Endothelial cell of umbilical vein (primary cell): ENCODE measurements around the gene TMEM179B. TPM values are rescaled to one million over a fixed set of nuclear protein-coding genes. Genes with fewer than 3 reads are reported as not detected.

Experiments used
- BruUV-seq: library from RNA; stranded (reverse); fragments of 400-500 nt; replicated peaks from 2 replicates; lab custom pipeline; 2021; lab: Mats Ljungman, UMichigan
- CTCF ChIA-PET: fragments of 300-600, 350-600 bp; sonication (Branson Sonifier 250); formaldehyde crosslinking; loops from one replicate; lab custom pipeline; 2021; ENCODE audit warnings: antibody characterized with exemption, inconsistent platforms; lab: Charles Lee
- POLR2A ChIA-PET: fragments of 300-600, 350-600 bp; sonication (Branson Sonifier 250); formaldehyde crosslinking; loops from one replicate; lab custom pipeline; 2021; ENCODE audit warnings: antibody characterized with exemption, inconsistent platforms; lab: Charles Lee
- DNase-seq: peaks from one replicate; pipeline ENCODE4 v3.0.0-alpha.2; 2011; ENCODE audit warnings: low read depth, low spot score
- FAIRE-seq: peaks from 2 replicates; lab custom pipeline; 2011; peaks lifted over from hg19 to GRCh38; lab: Jason Lieb, UNC
- H2AFZ ChIP-seq: 2 replicates; pipeline ENCODE4 v1.6.0; 2012; ENCODE audit warnings: low read depth, low read length, control low read depth, inconsistent platforms
- H3K27ac ChIP-seq: 2 replicates; pipeline ENCODE4 v1.5.1; 2011; ENCODE audit warnings: low read depth, mild to moderate bottlenecking, control low read depth, low read length, moderate library complexity; ENCODE audit not compliant: insufficient read depth
- H3K27me3 ChIP-seq, 2 experiments: 2 replicates each; pipeline versions ENCODE4 v1.6.0 to v1.6.1; 2011; ENCODE audit warnings: low read length in 2 of 2, mixed read lengths in 1 of 2; ENCODE audit not compliant: control insufficient read depth in 2 of 2, insufficient read depth in 2 of 2
- H3K36me3 ChIP-seq, 2 experiments: 2 replicates in 1 of 2; 3 replicates in 1 of 2; pipeline ENCODE4 v1.5.1; 2011; ENCODE audit warnings: low read length in 2 of 2, mild to moderate bottlenecking in 1 of 2, moderate library complexity in 1 of 2; ENCODE audit not compliant: control insufficient read depth in 2 of 2, insufficient read depth in 2 of 2; ENCODE audit errors: extremely low read depth in 1 of 2
- H3K4me1 ChIP-seq: 3 replicates; pipeline ENCODE4 v1.5.1; 2011; ENCODE audit warnings: mild to moderate bottlenecking, low read length; ENCODE audit not compliant: control insufficient read depth, insufficient read depth; ENCODE audit errors: extremely low read depth
- H3K4me2 ChIP-seq: 2 replicates; pipeline ENCODE4 v1.6.1; 2011; ENCODE audit warnings: low read length, control low read depth, mixed read lengths; ENCODE audit not compliant: insufficient read depth
- H3K4me3 ChIP-seq, 3 experiments: fragments of 200-600 bp in 1 of 3; sonication (generic), shearing (Covaris generic) in 1 of 3; replicated peaks in 1 of 3; 2 replicates each; pipeline ENCODE4 v1.5.1; 2011 to 2016; ENCODE audit warnings: control low read depth in 3 of 3, low read length in 3 of 3, mild to moderate bottlenecking in 2 of 3, inconsistent platforms in 1 of 3, low read depth in 1 of 3, moderate library complexity in 1 of 3; ENCODE audit not compliant: insufficient read depth in 1 of 3
- H3K79me2 ChIP-seq: 2 replicates; pipeline ENCODE4 v1.6.0; 2012; ENCODE audit warnings: low read length, inconsistent platforms; ENCODE audit not compliant: control insufficient read depth, insufficient read depth
- H3K9ac ChIP-seq: replicated peaks from 2 replicates; pipeline ENCODE3; 2011; ENCODE audit warnings: low read length, control low read depth; ENCODE audit not compliant: insufficient read depth; ENCODE audit errors: extremely low read depth
- H3K9me1 ChIP-seq: replicated peaks from 3 replicates; pipeline ENCODE4 v1.6.0; 2011; ENCODE audit warnings: mild to moderate bottlenecking, low read length; ENCODE audit not compliant: control insufficient read depth, insufficient read depth; ENCODE audit errors: extremely low read depth
- H3K9me3 ChIP-seq: replicated peaks from 2 replicates; pipeline ENCODE4 v1.5.1; 2012; ENCODE audit warnings: low read length, inconsistent platforms; ENCODE audit not compliant: control insufficient read depth, insufficient read depth
- H4K20me1 ChIP-seq: replicated peaks from 2 replicates; pipeline ENCODE3; 2011; ENCODE audit warnings: mild to moderate bottlenecking, low read length; ENCODE audit not compliant: control insufficient read depth, insufficient read depth; ENCODE audit errors: extremely low read depth
- EZH2 ChIP-seq: IDR thresholded peaks from 2 replicates; pipeline ENCODE4 v1.6.1; 2012; ENCODE audit warnings: borderline replicate concordance, low read depth, mild to moderate bottlenecking, moderate library complexity, low read length, inconsistent platforms; ENCODE audit not compliant: severe bottlenecking
- FOS ChIP-seq: IDR thresholded peaks from 2 replicates; pipeline ENCODE4 v1.6.1; 2011; ENCODE audit warnings: mild to moderate bottlenecking, low read length, moderate library complexity, borderline replicate concordance; ENCODE audit not compliant: insufficient read depth
- GATA2 ChIP-seq: IDR thresholded peaks from 2 replicates; pipeline ENCODE4 v1.7.0; 2011; ENCODE audit warnings: low read depth, mild to moderate bottlenecking, moderate library complexity, mixed read lengths, low read length; ENCODE audit not compliant: insufficient read length, insufficient read depth
- JUN ChIP-seq: IDR thresholded peaks from 2 replicates; pipeline ENCODE4 v1.6.1; 2011; ENCODE audit warnings: borderline replicate concordance, low read depth; ENCODE audit not compliant: insufficient read length, insufficient read depth
- MAX ChIP-seq: IDR thresholded peaks from 2 replicates; pipeline ENCODE4 v1.6.1; 2011; ENCODE audit not compliant: insufficient read depth, insufficient read length
- MYC ChIP-seq: IDR thresholded peaks from one replicate; pipeline ENCODE4 v1.6.1; 2011; ENCODE audit warnings: mild to moderate bottlenecking, low read depth, low read length
- POLR2A ChIP-seq: IDR thresholded peaks from 2 replicates; pipeline ENCODE4 v1.6.1; 2012; ENCODE audit warnings: low read depth, mild to moderate bottlenecking, control low read depth, low read length
- POLR2AphosphoS5 ChIP-seq: IDR thresholded peaks from 2 replicates; pipeline ENCODE4 v1.6.1; 2012; ENCODE audit warnings: low read depth, mild to moderate bottlenecking, control low read depth, low read length, moderate library complexity; ENCODE audit not compliant: insufficient read depth
- dilution Hi-C: fragments of 300-500 bp; cut with MboI; formaldehyde crosslinking; loops from one replicate; pipeline ENCODE4 v1.15.0; 2019; ENCODE audit warnings: low sequenced_read_pairs; ENCODE audit not compliant: extremely low pct_ligation_motif_present
- intact Hi-C: fragments of 100-400 bp; cut with micrococcal nuclease; formaldehyde crosslinking; loops from one replicate; pipeline ENCODE4 v1.10.0; 2022
- polyA plus RNA-seq, 4 experiments: library from polyadenylated mRNA; depleted of rRNA in 3 of 4; stranded (reverse) in 3 of 4; unstranded in 1 of 4; fragments of >200 nt; gene quantifications; 2 replicates each; pipeline versions ENCODE4 v1.2.1 to v1.2.3, GENCODE V29; 2011 to 2012; ENCODE audit warnings: missing spikeins in 1 of 4
- total RNA-seq: library from RNA; stranded (reverse); gene quantifications from 2 replicates; pipeline ENCODE4 v1.2.3, GENCODE V29; 2021
- TF ChIP-seq, protein P1 (sequence below), 2 donors: IDR thresholded peaks; 1 replicate in 1 of 2; 2 replicates in 1 of 2; pipeline ENCODE4 v1.5.1; 2011; ENCODE audit warnings: low read length in 2 of 2, mild to moderate bottlenecking in 2 of 2, moderate library complexity in 2 of 2, control low read depth in 1 of 2, inconsistent platforms in 1 of 2, low read depth in 1 of 2; ENCODE audit not compliant: insufficient read depth in 1 of 2; ENCODE audit errors: extremely low read depth in 1 of 2

The TMEM179B gene
- total and polyA plus RNA-seq, 2 donors (not counting 3 experiments of a cell fraction or from before 2014, with no cell fraction given) = 27.6 to 102 TPM

- TF ChIP-seq GATA2 (no peak), FOS (no peak), POLR2AphosphoS5 (no peak), EZH2 (no peak), POLR2A (no peak), JUN (no peak), MAX (no peak), MYC (no peak)
- TF ChIP-seq, protein P1, sequence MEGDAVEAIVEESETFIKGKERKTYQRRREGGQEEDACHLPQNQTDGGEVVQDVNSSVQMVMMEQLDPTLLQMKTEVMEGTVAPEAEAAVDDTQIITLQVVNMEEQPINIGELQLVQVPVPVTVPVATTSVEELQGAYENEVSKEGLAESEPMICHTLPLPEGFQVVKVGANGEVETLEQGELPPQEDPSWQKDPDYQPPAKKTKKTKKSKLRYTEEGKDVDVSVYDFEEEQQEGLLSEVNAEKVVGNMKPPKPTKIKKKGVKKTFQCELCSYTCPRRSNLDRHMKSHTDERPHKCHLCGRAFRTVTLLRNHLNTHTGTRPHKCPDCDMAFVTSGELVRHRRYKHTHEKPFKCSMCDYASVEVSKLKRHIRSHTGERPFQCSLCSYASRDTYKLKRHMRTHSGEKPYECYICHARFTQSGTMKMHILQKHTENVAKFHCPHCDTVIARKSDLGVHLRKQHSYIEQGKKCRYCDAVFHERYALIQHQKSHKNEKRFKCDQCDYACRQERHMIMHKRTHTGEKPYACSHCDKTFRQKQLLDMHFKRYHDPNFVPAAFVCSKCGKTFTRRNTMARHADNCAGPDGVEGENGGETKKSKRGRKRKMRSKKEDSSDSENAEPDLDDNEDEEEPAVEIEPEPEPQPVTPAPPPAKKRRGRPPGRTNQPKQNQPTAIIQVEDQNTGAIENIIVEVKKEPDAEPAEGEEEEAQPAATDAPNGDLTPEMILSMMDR (IDR thresholded peaks at IDR 0.05; ENCODE audit: extremely low read depth in 1 of 2, insufficient read depth in 1 of 2, low read depth in 1 of 2, low read length in 2 of 2) = no peak
- peak overlapping the region; percentile 61 for H2AFZ ChIP-seq
- peaks cover 0 to 5% of the 10 kb centered on the region in 2 experiments for H3K36me3 ChIP-seq
- H3K4me3 ChIP-seq = peak overlapping the region in 2 of 3 experiments; percentile 67 to 71
- no peaks in the 10 kb centered on the region for H3K9me1 ChIP-seq
- DNase-seq (no peak), FAIRE-seq (no peak)
- BruUV-seq = TSS peak; percentile 55
- peak overlapping the region; percentile 27 for H3K4me2 ChIP-seq
- H3K27me3 ChIP-seq = no peaks in the 10 kb centered on the region
- H3K4me1 ChIP-seq = peaks cover 5% of the 10 kb centered on the region
- H3K79me2 ChIP-seq = peaks cover 10% of the 10 kb centered on the region
- H3K9me3 ChIP-seq = no peaks in the 10 kb centered on the region
- ChIA-PET POLR2A (interaction anchor here (0.9 to 2.0 kb wide), 12 partner anchors 9 to 107 kb away, joined by 3 to 22 read pairs (median 5); partner anchors contain the start of genes C11orf98, CSKMT, GANAB and HNRNPUL2), CTCF (interaction anchor here (0.9 to 2.7 kb wide), 14 partner anchors 8 to 210 kb away, joined by 3 to 26 read pairs (median 5); partner anchors contain the start of genes C11orf98, CSKMT, HNRNPUL2 and INTS5)
- no peak overlapping the region for H3K9ac ChIP-seq
- dilution Hi-C loops (no loop called here), intact Hi-C loops (loop anchor here (1.0 to 5.0 kb wide), 3 partner anchors 8 to 1084 kb away; partner anchors contain the start of genes MARK2, POLR2G and TTC9C)
- H3K27ac ChIP-seq = no peak overlapping the region
- no peaks in the 10 kb centered on the region for H4K20me1 ChIP-seq
Observed at GRCh38 chr11:62752994-62753735, 34.0 kb upstream of the TMEM179B start.
